NCI-H1105 (cell line): ENCODE data around the gene SCNM1.
"Not testable (repeated sequence)": the region's sequence is repeated elsewhere in the genome, so short reads cannot be mapped to it uniquely, and the experiment has no call there.

ENCODE experiments used
- DNase-seq: peaks from one replicate; lab custom pipeline; 2025; lab: John Stamatoyannopoulos, UW

The SCNM1 gene

DNA sequence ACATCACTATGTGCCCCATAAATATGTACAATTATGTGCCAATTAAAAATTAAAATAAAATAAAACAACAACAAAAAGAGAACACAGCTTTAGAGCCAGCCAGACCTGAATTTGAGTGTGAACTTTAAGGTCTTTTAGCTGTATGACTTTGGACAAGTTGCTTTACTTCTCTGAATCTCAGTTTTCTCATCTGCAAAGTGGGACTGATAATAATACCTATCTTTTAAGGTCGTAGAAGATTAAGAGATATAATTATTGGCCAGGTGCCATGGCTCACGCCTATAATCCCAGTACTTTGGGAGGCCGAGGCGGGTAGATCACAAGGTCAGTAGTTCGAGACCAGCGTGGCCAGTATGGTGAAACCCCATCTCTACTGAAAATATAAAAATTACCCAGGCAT lies 27.4 kb downstream of the SCNM1 start:
- no peak for DNase-seq

DNA sequence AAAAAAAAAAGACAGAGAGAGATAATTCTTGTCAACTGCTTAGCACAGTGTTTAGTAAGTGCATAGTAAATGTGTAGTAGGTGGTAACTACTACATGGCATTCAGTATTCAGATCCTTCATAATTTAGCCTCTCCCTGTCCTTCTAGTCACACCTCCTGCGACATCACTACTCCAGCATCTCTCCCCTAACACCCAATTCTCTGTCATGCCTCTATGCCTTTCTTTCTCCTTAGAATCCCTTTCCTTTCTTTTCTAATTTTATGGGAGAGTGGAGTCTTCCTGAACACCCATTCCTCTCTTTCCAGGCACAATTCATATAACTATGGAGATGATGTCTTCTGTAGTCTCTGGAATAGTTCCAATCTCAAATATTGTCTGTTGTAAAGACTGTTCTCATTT lies 27.9 kb downstream of the SCNM1 start:
- DNase-seq = no peak

DNA sequence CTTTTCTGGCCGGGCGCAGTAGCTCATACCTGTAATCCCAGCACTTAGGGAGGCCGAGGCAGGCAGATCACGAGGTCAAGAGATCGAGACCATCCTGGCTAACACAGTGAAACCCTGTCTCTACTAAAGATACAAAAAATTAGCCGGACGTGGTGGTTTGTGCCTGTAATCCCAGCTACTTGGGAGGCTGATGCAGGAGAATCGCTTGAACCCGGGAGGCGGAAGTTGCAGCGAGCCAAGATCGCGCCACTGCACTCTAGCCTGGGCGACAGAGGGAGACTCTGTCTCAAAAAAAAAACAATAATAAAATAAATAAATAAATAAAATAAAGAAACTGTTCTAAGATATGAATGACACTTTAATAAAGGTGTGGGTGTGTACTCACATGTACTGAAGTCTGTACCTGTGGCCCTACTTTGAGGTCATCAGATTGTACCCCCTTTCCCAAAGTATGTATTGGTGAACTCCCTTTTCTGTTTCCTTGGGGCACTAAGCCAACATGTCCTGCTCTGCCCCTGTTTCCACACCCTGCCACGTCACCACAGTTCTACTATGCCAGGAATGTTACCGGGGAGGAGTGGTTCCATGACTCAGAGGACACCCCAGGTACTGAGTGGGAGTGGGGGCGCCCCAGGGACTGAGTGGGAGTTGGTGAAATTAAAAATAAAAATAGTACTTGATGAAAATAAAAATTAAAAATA lies 29.1 kb downstream of the SCNM1 start:
- DNase-seq = not testable (repeated sequence)

DNA sequence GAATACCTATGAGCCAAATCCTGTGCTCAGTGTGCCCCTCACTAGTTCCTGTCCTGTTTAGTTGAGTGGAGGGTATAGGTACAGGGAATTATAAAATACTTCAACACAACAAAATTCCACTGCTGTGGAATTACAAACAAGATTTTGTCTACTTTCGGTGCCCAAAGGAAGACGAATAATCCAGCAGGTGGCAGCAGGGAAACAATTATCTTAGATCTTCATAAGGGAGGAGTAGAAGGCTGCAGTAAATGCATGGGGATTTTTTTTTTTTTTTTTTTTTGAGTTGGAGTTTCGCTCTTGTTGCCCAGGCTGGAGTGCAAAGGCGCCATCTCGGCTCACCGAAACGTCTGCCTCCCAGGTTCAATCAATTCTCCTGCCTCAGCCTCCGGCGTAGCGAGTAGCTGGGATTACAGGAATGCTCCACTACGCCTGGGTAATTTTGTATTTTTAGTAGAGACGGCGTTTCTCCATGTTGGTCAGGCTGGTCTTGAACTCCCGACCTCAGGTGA lies 30.4 kb downstream of the SCNM1 start:
- DNase-seq = peak; percentile 69

DNA sequence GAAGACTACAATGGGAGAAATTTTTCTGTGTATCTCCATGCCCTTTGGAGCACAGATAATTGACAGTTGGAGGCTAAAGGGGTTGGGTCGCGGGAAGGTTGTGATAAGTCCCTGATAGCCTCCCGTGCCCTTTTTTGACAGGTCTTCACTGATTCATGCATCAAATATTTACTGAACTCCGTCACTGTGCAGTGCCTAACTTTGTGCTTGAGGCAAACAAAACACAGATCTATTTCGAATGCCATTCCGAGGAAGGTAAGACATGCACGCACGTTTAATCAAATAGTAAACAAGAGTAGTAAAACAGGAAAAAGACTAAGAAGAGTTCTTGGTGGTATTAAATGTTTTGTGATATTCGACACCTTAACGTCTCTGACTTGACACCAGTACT lies 31.9 kb downstream of the SCNM1 start:
- no peak for DNase-seq

DNA sequence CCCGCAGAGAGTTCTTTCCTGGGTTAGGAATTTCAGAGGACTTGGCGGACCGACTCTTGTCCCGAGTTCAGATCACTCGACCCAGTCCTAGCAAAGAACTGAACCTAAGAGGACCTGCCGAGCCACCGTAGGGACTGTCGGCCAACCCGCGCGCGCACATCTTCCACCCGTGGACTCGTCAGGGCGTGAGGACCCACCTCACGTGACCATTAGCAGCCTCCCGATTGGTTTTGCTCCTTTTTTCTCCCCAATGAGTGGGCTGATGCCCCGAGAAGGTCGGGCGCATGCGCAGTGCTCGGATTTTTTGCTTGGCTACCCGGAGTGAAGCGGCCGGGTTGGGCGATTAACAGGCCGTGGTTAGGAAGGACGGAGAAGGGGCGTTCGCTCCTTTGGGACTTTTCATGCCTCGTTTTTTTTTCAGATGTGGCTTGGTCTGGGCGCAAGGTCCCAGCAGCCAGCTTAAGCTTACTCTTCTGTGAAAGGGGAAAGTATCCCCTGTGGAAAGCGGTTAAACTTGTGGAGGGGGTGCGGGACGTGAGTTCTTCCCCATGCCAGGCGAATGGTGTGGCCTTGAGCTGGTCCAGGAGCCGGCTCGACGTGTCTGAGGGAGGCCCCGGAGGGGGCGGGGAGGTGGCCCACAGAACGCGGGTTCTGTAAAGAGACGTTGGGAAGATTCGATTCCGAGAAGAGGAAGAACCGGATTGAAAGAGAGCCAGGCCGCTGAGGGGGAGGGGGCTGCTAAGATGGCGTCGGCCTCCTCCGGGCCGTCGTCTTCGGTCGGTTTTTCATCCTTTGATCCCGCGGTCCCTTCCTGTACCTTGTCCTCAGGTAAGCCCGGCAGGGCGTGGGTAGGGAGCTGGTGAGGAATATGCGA lies 32.5 kb downstream of the SCNM1 start, which contains the start of gene PIP5K1A:
Gene PIP5K1A, plus strand, starts transcription at position 299 of the 874 bp plus-strand sequence. Its CDS starts 445 bp downstream, at position 744.
- DNase-seq = peak; percentile 99

DNA sequence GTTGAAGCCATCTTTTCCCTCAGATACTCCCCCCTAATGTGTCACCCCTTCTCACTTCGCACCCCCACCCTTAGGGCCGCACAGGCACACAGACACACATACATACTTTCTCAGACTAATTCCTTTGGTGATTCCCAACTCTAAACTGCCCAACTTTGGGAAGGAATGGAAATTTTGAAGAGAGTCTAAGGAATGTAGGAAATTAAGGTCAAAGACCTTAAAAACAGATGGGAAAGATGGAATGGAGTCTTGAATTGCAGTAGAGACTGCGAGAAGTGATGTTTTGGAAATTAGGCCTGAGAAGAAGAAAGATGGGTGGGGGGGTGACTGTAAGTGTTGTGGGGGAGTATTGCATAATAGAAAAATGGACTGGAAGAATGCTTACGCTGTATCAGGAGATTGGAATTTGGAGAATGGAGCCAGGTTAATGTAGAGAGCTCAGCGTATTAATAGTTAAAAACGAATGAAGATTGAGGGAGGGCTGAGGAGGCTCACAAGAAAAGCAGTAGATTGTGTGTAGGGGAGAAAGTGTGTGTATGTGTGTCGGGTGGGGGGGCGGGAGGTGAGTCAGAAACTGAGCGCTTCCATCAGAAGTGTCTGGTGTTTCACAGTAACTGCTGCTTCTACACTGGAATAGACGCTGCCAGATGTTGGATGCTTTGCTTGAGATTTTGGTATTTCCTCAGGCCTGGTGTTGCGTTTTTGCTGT lies 34.1 kb downstream of the SCNM1 start:
- DNase-seq = no peak

DNA sequence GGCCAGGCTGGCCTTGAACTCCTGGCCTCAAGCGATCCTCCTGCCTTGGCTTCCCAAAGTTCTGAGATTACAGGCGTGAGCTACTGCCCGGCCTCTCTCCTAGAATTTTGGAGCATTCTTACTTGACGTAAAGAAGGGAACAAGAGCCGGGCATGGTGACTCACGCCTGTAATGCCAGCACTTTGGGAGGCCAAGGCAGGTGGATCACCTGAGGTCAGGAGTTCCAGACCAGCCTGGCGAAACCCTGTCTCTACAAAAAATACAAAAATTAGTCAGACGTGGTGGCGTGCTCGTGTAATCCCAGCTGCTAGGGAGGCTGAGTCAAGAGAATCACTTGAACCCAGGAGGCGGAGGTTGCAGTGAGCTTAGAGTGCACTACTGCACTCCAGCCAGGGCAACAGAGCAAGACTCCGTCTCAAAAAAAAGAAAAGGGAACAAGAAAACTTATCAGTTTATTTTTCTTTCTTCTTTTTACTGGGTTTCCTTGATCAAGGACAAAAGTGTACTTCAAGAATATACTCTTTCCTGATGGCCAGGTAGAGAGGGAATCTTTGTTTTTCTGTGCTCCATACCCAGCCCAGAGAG lies 39.5 kb downstream of the SCNM1 start:
- not testable (repeated sequence) for DNase-seq

DNA sequence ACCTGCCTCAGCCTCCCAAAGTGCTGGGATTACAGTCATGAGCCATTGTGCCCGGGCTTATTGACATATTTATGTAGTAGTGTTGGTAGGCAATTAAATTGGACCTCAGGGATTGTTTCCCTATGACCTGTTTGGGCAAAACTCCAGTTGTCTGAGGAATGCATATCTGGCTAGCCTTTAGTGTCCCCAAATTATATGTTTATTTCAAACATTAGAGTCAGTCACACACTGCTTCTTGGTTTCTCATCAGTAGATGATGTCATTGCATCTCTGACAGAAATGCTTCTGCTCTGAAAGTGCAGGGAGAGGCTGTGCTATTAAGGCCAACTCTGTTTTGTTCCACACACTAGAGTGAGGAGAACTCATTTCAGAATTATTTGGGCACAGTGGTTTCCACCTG lies 44.9 kb downstream of the SCNM1 start:
- DNase-seq = no peak

DNA sequence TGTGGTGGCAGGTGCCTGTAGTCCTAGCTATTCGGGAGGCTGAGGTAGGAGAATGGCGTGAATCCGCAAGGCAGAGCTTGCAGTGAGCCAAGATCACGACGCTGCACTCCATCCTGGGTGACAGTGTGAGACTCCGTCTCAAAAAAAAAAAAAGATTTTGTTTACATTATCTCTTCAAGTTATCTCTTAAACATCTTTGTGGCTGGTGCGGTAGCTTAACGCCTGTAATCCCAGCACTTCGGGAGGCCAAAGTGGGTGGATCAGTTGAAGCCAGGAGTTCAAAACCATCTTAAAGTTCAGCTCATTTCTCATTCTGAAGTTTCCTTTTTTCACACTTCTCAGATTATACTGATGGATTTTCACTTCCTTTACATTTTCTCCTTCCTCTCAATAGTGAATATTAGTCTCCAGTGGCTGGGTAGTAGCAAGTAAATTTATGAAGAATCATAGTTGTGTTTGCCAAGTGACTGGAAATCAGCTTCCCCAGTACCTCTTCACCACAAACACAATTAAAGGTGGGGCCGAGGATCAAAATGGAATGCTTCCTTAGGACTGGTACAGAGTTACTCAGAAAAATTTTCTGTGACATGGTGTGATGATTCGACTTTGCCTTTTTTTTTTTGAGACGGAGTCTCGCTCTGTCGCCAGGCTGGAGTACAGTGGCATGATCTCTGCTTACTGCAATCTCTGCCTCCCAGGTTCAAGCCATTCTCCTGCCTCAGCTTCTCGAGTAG lies 46.2 kb downstream of the SCNM1 start:
- no peak for DNase-seq

DNA sequence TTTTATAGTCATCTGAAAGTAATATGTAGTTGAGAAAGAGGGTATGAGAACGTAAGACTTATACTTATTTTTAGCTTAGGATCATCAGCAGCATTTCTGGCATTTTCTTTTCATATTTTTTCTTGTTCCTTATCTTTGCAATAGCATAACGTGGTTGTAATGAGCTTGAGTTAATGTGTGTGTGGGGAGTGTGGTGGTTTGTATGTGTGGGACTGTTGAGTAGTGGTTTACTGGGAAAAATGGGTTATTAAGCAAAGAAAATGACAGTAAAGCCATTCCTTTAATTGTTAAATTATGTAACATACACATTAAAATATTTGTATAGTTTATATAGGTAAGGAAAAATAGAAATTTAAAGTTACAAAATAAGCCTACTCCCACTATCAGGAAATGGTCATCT lies 47.6 kb downstream of the SCNM1 start:
- no peak for DNase-seq
